ENCODE data around the gene GTF2A2.

DNA sequence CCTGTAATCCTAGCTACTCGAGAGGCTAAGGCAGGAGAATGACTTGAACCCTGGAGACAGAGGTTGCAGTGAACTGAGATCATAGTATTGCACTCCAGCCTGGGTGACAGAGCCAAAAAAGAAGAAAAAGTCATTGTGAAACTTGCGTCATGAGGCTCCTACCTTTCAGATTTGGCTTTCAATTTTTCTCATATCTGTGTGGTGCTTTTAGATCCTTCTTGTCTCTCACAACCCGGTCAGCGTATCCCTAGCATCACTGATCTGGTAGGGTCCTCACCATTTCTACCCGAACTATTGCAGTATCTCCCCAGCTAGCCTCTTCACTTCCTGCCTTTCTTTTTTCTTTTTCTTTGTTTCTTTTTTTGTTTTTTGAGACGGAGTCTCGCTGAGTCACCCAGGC is 67.3 kb downstream of the GTF2A2 start:
- TF ChIP-seq, protein P1, sequence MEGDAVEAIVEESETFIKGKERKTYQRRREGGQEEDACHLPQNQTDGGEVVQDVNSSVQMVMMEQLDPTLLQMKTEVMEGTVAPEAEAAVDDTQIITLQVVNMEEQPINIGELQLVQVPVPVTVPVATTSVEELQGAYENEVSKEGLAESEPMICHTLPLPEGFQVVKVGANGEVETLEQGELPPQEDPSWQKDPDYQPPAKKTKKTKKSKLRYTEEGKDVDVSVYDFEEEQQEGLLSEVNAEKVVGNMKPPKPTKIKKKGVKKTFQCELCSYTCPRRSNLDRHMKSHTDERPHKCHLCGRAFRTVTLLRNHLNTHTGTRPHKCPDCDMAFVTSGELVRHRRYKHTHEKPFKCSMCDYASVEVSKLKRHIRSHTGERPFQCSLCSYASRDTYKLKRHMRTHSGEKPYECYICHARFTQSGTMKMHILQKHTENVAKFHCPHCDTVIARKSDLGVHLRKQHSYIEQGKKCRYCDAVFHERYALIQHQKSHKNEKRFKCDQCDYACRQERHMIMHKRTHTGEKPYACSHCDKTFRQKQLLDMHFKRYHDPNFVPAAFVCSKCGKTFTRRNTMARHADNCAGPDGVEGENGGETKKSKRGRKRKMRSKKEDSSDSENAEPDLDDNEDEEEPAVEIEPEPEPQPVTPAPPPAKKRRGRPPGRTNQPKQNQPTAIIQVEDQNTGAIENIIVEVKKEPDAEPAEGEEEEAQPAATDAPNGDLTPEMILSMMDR (IDR thresholded peaks at IDR 0.05) = no peak
- TF ChIP-seq POLR2A (IDR thresholded peaks at IDR 0.05) (no peak), POLR2AphosphoS5 (IDR thresholded peaks at IDR 0.05) (no peak), EP300 (IDR thresholded peaks at IDR 0.05) (no peak)
